HG02884 (cell line): ENCODE measurements around the gene LCN6.

Experiments used
- ATAC-seq: cut with Tn5 transposase; IDR thresholded peaks from one replicate; pipeline ENCODE4 v1.9.1; 2021; ENCODE audit warnings: mild to moderate bottlenecking, moderate library complexity; ENCODE audit not compliant: unreplicated experiment

Gene LCN6

GRCh38 chr9:136695435-136695895 lies 52.9 kb downstream of the LCN6 start:
- no peak for ATAC-seq

GRCh38 chr9:136694872-136695247 lies 53.5 kb downstream of the LCN6 start:
- ATAC-seq = no peak

- no peak for ATAC-seq
Measured at GRCh38 chr9:136694163-136694871, 54.0 kb downstream of the LCN6 start.
